ENCODE results near the gene REELD1.

GRCh38 chr4:146194212-146194611 lies 20.1 kb upstream of the REELD1 start:
- no peak for TF ChIP-seq CTCF (IDR thresholded peaks at IDR 0.05 in 8 of 11, conservative IDR thresholded peaks at IDR 0.05 in 3 of 11)
- TF ChIP-seq POLR2AphosphoS5 (IDR thresholded peaks at IDR 0.05), result no peak

All from spleen (tissue), 7 donors.